GM21515 (cell line): ENCODE data around the gene AREG.

Experiments used
- ATAC-seq: cut with Tn5 transposase; IDR thresholded peaks from one replicate; pipeline ENCODE4 v1.9.1; 2021; ENCODE audit not compliant: unreplicated experiment

Gene AREG

DNA sequence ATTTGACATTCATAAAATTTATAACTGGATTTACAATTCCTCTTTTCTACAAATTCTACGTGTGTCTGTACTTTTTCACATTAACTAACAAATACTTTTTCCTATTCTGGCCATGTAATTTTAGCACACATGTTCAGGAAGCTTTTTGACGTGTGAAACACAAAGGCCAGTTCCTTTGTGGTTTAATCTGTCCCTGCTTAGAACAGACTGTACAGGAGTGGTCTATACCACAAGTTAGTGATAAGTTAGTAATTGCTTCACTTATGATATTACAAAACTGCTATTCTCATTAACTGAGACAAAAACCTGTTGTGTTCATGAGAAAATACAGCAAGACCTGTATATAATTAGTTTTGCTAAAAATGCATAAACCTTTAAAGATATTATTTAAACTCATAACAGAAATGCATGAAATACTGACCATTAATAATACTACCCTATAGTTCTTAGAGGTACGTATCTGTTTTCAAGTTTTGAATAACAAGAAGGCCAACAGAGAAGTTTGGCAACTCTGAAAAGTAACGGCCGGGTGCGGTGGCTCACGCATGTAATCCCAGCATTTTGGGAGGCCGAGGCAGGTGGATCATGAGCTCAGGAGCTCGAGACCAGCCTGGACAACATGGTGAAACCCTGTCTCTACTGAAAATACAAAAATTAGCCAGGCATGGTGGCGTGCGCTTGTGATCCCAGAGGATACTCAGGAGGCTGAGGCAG, 13.7 kb upstream of the AREG start:
- ATAC-seq, result no peak

DNA sequence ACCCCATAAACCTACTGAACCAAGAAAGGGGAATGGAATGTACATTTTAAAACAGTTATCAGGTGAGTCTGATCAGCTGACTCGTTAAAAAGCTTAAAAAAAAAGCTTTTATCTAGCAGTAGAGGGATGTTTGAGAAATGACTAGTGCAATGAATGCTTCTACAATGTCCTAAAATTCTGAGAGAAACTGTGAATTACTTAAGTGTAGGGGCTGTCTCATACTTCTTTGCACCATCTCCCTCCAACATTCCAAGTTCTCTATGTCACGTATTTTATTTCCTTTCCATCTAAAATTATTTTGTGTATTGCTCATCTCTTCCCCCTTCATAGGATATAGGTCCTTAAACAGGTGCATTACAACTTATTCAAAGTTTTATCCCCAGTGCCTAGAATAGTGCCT, 11.9 kb upstream of the AREG start:
- ATAC-seq, result no peak

DNA sequence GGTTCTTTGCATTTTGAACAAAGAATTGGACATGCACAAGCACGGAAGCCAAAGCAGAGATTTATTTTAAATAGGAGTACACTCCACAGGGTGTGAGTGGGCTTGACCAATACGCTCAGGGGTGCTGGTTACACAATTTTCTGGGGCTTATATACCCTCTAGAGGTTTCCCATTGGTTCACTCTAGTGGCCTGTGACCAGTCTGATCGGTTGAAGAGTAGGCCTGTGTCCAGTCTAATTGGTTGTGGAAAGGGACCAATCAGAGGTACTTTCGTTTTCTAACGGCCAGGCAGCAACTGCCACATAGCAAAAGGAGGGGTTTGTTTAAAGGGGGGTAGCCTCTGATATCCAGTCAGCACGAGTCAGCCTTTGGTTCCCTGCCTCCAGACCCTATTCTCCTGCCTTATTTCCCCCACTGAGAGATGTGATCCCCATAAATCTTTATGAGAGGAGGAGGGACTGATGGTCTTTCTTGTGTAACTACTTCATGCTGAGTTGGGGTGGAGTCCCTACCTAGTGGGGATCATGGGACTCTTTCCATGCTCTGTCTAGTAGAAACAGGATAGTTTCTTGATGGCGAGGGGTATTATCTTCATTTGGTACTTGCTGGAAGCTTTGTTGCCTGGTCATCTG, 11.3 kb upstream of the AREG start:
- no peak for ATAC-seq

DNA sequence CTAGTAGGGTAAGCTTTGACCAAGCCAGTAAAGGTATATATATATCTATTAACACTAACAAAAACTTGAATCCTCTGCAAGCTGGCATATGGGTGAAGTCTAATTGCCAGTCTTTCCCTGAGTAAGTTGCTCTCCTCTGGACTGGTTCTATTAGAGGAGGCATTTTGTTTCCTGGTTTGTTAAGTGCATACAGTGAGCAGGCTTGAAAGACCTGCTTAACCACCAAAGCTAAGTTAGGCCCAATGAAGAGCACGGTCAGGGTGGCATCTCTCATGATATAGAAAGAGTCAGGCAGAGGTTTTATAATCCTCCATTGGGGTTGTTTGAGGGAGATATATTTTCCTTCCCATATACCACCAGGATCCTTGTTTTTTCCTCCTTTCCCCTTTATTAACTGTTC, 9.6 kb upstream of the AREG start:
- ATAC-seq, result no peak

DNA sequence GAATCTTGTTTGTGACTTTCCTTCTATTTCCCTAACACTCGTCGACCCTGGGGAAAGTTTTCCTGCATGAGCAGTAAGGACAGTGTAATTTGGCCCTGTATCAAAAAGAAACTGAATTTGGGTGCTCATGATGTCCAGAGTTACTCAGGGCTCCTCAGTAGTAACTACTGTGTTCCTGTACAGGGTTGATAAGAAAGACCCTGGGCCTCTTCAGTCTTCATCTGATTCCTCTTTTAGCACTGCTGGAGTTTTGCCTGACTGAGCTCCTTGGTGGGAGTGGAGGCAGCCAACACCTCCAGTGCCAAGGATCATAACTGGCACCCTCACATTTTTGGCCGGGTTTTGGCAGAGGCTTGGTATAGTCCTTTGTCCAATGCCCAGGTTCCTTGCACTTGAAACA, 7.1 kb upstream of the AREG start:
- no peak for ATAC-seq

DNA sequence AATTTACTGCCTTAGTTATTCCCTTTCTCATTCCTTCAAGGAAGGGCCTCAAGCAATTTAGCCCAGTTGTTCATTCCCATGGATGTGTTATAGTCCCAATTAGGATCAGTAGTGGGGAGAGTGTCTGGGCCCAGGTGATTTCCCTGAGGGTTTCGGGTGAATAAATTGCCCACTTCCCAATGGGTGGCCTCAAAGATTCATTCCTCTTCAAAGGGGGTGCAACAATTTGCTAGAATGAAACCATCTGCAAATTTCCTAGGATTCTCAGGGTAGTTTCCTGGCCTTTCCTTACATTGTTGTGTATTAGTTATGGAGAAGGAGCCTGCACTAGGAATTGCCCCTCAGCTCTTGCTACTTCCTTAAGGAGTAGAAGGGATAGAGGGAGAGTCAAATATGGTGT, 6.3 kb upstream of the AREG start:
- no peak for ATAC-seq

DNA sequence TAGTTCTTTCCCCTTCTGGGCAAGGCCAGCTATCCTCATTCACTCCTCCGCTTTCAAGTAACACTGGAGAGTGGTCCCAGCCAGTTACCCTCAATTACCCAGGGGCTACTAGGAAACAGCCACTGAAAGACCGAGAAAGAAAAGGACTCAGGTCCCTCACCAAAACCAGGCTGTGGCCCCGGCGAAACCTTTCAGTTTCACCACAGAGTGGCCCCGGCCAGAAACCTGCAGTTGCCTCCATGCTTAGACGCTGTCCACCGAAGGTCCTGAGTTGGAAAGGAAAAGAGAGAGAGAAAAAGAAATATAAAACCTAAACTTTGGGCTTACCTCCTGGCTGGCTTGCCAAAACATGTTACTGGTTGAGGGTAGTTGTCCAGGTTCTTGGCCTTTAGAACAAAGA, 5.0 kb upstream of the AREG start:
- no peak for ATAC-seq

DNA sequence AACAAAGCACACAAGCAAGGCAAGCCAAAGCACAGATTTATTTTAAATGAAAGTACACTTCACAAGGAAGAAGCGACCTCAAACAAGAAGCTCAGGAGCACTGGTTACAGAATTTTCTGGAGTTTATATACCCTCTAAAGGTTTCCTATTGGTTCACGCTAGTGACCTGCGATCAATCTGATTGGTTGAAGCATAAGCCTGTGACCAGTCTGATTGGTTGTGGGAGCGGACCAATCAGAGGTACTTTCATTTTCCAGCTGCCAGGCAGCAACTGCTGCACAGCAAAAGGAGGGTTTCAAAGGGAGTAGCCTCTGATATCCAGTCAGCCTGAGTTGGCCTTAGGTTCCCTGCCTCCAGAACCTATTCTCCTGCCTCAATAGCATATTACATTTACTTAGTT, 4.6 kb upstream of the AREG start:
- ATAC-seq, result no peak

DNA sequence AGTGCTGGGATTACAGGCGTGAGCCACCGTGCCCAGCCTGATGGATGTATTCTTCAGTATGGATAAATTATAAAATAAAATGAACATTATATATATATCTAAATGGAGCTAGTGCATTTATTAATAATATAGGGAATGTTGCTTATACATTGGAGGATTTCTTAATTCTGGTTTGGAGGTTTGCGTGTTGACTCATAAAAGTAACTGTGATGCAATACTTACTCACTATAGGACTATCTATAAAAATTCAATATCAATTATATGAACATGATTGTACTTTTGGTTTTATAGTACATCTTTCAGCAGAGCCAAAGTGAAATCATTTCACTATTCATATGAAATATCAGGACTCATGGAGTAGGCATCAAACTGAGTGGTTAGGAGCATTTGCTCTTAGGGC, 3.2 kb upstream of the AREG start:
- no peak for ATAC-seq

DNA sequence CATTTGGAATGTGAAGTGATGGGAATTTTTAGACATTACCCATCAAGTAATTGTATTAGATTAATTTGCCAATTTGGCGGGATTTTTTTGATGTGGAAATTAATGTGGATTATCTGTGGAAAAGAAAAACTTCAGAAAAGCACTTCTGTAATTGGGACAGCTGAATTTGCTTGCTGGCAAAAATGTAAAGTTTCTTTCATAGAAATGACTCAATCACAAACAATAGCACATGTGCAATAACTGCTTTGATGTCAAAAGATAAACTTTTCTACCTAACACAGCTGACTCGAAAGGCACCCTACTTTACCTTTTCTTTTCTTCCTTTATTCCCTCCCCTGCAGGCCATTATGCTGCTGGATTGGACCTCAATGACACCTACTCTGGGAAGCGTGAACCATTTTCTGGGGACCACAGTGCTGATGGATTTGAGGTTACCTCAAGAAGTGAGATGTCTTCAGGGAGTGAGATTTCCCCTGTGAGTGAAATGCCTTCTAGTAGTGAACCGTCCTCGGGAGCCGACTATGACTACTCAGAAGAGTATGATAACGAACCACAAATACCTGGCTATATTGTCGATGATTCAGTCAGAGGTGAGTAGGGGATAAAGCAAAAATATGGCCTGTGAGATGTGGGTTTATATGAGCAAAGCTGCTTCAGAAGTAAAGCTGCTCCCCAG, 1.4 kb downstream of the AREG start:
- no peak for ATAC-seq

DNA sequence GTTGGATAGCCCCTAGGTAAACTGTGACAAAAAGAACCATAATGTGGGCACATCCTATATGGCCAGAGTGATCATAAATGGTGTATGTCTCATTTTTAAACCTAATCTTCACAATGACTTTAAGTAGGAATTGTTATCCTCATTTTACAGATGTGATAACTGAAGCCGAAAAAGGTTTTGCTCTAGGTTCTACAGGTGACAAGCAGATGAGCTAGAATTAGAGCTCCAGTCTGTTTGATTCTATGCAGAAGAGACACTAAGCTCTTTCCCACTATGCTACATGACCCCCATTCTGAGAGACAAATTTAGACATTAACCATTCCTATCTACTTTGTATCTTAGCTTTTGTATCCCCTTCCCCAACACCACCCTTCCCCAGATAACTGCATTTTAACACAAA, 2.0 kb downstream of the AREG start:
- ATAC-seq, result no peak

DNA sequence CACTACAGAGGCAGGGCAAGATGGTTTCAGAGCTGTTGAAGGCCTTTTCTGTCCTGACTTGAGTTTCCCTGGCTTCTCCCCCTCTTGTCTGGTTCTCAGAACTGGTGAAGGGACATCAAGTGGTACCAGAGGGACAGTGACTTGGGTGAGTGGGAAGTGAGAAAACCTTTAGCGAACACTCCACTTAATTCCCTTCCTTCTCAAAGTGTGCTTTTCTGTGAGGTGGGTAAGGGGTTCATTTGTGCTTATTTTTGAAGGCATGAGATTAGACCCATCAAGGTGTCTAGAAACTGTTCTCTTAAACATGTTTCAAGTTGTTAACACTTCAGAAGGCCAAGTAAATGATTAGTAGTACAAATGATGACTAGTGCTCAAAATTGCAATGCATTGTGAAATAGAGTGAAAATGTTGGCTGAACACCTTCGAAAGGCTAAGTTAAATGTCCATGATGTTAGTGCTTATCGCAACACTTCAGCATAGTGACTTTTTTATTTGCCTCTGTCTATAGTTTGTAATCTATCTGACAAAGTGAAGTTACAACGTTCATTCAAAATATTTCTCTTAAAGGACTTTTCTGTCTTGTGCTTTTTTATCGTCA, 2.8 kb downstream of the AREG start:
- no peak for ATAC-seq

DNA sequence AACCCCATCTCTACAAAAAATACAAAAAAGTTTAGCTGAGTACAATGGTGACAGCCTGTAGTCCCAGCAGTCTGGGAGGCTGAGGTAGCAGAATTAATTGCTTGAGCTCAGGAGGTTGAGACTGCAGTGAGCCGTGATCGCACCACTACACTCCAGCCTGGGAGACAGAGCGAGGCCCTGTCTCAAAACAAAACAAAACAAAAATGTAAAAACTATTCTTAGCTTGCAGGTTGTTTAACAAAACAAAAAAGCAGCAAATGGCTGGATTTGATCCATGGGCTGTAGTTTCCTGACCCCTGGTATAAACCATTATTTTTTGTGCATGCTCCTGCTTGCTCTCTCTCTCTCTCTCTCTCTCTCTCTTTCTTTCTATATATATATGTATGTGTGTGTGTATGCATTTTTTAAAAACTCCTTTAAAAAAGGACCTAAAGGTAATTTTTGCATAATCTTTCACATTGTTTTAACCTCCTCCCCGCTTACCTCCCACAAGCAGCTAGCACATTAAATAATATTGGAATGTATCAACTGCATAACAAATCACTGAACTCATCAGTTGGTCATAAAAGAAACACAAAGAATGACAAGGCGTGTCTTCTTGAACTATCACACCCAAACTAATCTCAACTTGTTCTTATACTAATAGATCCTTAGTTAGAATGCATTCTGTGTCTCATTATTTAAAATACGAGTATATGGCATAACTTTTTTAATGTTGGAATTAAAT, 4.8 kb downstream of the AREG start:
- ATAC-seq, result no peak

DNA sequence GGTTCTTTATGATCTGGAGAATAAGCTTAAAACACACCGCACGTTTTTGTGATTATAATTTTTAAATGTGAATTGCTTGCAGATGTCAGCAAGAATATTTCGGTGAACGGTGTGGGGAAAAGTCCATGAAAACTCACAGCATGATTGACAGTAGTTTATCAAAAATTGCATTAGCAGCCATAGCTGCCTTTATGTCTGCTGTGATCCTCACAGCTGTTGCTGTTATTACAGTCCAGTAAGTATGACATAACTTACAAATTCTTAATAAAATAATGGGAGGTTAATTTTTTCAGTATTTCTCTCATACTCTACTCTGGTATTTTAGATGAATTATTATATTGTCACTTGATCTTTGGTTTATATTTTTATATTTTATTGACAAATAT, 5.4 kb downstream of the AREG start:
- no peak for ATAC-seq

DNA sequence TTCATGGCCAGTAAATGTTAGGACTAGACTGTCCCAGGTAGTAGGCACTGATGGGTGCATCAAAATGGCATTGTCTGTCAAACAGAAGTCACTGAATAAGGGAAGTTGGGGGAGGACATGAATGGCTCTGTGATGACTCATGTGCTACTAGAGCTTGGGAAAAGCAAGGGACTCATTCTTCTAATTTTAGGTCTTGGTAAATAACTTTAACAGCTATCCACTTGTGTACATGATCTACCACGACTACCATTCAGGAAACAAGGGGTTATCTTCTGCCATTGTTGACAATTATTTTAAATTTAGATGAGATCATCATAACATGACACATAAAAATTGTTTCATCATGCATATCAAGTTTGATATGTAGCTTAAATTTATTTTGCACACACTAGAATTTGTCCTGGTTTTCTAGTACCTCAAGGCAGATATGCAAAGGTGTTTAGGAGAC, 6.3 kb downstream of the AREG start:
- ATAC-seq, result no peak

DNA sequence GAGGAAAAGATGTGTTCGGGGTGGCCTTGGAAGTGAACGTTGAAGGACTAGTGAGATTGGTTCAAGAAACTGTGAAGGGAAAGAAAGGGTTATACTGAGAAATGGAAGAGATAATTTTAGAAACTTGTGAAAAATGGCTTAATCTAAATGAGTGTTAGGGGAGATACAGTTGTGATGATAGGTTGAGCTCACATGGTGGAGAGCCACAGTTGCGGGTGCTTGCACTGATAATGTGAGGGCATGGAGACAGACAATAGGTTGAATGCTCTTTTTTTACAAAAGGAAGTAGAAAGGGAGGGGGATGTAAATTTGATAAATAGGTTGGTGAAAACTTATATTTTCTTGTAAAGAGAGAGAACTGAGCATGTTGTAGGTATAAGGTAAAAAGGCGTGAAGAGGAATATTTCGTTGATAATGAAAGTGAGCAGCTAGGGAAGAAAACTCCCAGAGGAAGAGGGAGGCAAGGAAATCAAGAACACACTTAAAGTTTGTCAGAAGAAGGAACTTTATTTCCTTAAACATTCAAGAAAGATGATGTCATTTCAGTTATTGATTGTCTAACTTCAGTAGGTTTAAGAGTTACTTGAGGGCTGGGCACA, 8.2 kb downstream of the AREG start:
- ATAC-seq, result no peak

DNA sequence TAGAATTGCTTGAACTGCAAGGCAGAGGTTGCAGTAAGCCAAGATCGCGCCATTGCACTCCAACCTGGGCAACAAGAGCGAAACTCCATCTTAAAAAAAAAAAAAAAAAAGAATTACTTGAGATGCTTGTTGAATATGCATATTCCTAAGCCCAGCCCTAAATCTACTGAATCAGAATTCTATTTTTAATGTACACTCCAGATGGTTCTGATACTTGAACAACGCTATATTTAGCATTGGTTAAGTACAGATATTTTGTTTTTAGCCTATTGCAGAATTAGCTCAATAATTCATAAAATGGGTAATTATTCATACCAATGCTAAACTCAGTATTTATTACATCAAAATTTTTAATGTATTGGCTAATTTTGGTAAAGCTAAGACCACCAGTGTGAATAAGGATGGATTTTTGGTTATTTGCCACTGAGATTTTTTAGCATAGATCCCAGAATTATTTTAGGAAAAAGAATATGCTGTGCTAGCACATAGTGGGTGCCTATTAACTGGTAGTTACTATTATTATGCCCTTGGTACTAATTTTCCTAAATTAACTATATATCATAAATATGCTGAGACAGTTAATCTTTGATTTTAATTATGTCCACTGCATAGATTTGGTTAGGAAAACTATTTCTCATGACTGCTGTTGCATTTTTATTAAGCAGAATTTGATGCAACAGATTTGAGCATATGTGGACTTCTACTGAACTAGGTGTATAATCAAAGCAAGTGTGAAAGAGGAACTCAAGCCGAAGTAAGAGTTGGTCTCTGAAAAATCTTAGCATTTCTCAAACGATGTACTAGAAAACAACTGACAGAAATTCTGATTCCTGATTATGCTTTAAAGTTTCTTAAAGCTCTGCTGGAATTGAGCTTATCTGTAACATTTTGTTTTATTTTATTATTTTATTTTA, 9.2 kb downstream of the AREG start:
- ATAC-seq, result no peak

DNA sequence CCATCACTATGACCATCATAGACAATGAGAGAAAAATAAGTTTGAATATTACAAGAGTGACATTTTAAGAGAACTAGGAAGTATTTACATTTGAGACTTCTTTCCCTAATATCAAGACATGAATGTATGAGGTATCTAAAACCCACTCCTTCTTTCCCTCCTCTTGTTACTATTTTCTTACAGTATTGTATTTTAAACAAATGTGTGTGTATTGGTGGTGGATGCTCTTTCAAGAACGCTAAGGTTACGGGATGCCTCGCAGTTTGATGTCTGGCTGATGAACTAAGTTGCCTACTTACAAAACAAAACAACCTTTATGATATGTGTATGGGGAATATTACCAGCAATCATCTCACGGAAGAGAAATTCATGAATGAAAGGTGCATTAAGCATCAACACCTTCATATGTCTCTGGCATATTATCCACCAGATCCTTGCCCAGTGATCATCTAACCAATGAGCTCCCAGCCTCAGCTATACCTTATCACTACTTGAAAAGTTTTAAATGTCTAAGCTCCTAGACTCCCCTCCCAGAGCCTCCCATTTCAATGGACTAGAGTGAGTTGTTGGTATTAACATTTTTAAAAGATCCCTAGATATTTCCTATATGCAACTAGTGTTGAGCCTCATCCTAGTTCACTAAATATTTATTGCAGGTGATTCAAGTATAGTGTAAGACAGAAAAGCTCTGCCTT, 10.6 kb downstream of the AREG start:
- no peak for ATAC-seq

DNA sequence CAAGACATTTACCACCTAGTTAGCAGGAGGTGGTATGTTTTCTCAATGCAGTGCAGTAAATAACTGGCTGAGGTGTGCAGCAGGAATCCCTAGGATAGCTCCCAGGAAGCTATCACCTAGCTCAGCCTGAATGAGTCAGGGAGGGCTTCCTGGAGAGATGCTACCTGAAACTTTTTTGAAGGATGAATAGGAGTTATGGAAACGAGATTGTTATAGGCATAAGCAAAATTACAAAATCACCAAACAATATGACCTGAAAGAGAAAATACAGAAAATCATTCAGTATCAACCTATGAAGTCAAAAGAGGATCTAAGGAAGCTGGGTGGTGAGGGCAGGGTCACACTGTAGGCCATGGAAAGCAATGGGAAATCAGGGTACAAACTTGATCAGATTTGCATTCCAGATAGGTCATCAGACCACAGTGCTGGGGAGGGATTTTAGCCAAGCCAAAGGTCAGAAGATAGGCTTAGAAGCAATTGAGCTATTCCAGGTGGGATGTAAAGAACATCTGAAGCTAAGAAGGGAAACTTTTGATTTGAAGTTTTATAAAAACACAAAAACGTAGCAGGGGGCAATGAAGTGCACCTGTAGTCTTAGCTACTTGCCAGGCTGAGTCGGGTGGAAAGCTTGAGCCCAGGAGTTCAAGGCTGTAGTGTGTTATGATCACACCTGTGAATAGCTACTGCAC, 11.3 kb downstream of the AREG start:
- ATAC-seq, result no peak
